Measurements from ENCODE around the gene CCNDBP1.

Gene CCNDBP1

DNA sequence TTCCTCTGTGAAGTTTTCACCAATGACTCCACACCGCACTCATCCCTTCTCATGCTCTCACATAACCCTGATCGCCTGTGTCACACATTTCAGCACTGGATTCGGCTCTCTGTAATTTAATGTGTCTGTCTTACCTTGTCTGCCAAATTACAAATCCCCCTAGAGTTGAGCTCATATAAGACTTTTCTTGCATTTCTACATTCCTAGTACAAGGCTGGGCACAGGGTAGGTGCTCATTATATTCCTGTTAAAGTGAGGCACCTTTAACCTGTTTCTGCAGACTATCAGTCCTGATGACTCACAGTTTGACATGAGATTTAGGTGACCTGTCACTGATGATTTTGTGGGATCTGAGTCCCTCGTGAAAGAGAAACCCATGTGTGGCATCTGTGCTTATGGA lies 58.9 kb downstream of the CCNDBP1 start:
- DNase-seq (ENCODE audit: low read depth, low spot score) = no peak

DNA sequence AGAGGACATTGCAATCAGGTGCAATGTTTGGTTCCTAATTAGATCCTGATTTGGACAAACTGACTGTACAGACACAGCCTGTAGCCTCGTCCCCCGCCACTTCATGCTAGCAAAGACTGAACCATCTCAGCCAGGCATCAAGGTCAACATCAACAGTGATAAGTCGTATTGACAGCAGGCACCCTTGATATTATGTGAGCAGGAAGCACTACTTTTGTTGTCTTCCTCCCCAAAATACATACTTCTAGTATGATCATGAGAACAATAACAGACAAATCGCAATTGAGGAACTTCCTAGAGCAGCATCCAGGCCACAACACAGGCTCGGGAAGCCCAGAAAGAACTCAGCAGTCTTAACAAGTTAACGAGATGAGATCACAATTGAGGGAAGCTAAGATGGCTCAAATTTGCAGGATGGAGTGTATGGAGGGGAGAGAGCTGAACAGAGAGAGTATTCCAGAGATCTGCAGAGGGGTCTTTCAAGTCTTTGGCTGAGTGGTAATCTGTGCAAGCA lies 61.1 kb downstream of the CCNDBP1 start:
- no peak for DNase-seq (ENCODE audit: low read depth, low spot score)
